ENCODE data around the gene P2RY12. TPM values are rescaled to one million over a fixed set of nuclear protein-coding genes. Genes with fewer than 3 reads are reported as not detected.
A peak's percentile ranks its signal among the peaks of the same experiment; 100 is the strongest.

P2RY12 gene
- total and polyA plus RNA-seq, 4 donors: 0.16 to 3.0 (median 1.2) TPM

DNA sequence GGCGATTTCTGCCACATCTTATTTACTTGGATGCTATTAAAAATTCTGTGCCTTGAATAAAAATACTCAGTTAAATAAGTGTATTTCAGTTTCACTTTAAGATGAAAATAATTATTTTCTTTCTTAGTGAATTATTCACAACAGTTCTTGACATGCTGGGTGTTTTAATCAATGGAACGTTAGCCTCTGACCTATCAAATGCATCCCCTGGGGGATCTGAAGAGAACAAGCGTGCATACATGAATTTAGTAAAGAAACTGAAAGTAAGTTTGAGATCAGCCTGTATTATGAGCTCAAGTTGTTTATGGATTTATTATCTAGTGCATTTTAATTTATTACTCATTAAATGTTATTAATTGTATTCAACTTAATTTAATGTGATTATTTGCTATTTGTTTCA is 597 bp downstream of the P2RY12 start:
- no peak overlapping the region for H3K27ac ChIP-seq (ENCODE audit: low read depth in 1 of 2, low read length in 1 of 2)

GRCh38 chr3:151383111-151383510 is 1.4 kb downstream of the P2RY12 start:
- Histone ChIP-seq H3K4me3 (no peak overlapping the region), H3K9ac (ENCODE audit: insufficient read depth in 1 of 2, low read length in 2 of 2) (no peak overlapping the region), H3K27me3 (ENCODE audit: control insufficient read depth in 3 of 3, insufficient read depth in 3 of 3, low read length in 2 of 3) (no peaks in the 10 kb centered on the region), H3K27ac (ENCODE audit: low read depth in 1 of 2, low read length in 1 of 2) (no peak overlapping the region), H3K9me3 (ENCODE audit: control insufficient read depth in 4 of 4, insufficient read depth in 3 of 4, low read length in 3 of 4) (no peaks in the 10 kb centered on the region), H3K36me3 (ENCODE audit: control insufficient read depth in 4 of 4, insufficient read depth in 4 of 4, low read length in 4 of 4) (no peaks in the 10 kb centered on the region), H3K4me1 (ENCODE audit: control insufficient read depth in 5 of 5, insufficient read depth in 5 of 5, low read length in 5 of 5) (peaks cover 0 to 3% (median 0%) of the 10 kb centered on the region in 5 donors)
- no peak for TF ChIP-seq CTCF (IDR thresholded peaks at IDR 0.05; ENCODE audit: control extremely low read depth, extremely low read depth)
- 53 to 92% methylated on average over 2 of the region's 2 CpGs for WGBS, 2 donors
- DNase-seq (no peak), ATAC-seq (ENCODE audit: insufficient read depth, low FRiP score) (no peak)

More for the DNA sequence above, 597 bp downstream of the P2RY12 start:
- H3K4me1 ChIP-seq (ENCODE audit: control insufficient read depth in 5 of 5, insufficient read depth in 5 of 5, low read length in 5 of 5): peaks cover 0 to 3% (median 0%) of the 10 kb centered on the region in 5 donors
- DNase-seq (peak in 2 of 3 donors; percentile 26 to 42), ATAC-seq (ENCODE audit: insufficient read depth, low FRiP score) (no peak)
- H3K9me3 ChIP-seq (ENCODE audit: control insufficient read depth in 4 of 4, insufficient read depth in 3 of 4, low read length in 3 of 4): no peaks in the 10 kb centered on the region
- TF ChIP-seq CTCF (IDR thresholded peaks at IDR 0.05; ENCODE audit: control extremely low read depth, extremely low read depth): no peak
- H3K4me3 ChIP-seq: no peak overlapping the region
- peak overlapping the region in 1 of 2 donors; percentile 44 for H3K9ac ChIP-seq (ENCODE audit: insufficient read depth in 1 of 2, low read length in 2 of 2)
- no peaks in the 10 kb centered on the region for H3K36me3 ChIP-seq (ENCODE audit: control insufficient read depth in 4 of 4, insufficient read depth in 4 of 4, low read length in 4 of 4)
- WGBS, 2 donors: 50 to 57% methylated on average over 3 of the region's 3 CpGs
- H3K27me3 ChIP-seq (ENCODE audit: control insufficient read depth in 3 of 3, insufficient read depth in 3 of 3, low read length in 2 of 3): no peaks in the 10 kb centered on the region

GRCh38 chr3:151382671-151383070 is 1.9 kb downstream of the P2RY12 start:
- ATAC-seq (ENCODE audit: insufficient read depth, low FRiP score) (no peak), DNase-seq (no peak)
- Histone ChIP-seq H3K27me3 (ENCODE audit: control insufficient read depth in 3 of 3, insufficient read depth in 3 of 3, low read length in 2 of 3) (no peaks in the 10 kb centered on the region), H3K9me3 (ENCODE audit: control insufficient read depth in 4 of 4, insufficient read depth in 3 of 4, low read length in 3 of 4) (no peaks in the 10 kb centered on the region), H3K9ac (ENCODE audit: insufficient read depth in 1 of 2, low read length in 2 of 2) (no peak overlapping the region), H3K4me3 (no peak overlapping the region), H3K4me1 (ENCODE audit: control insufficient read depth in 5 of 5, insufficient read depth in 5 of 5, low read length in 5 of 5) (peaks cover 0 to 3% (median 0%) of the 10 kb centered on the region in 5 donors), H3K27ac (ENCODE audit: low read depth in 1 of 2, low read length in 1 of 2) (no peak overlapping the region), H3K36me3 (ENCODE audit: control insufficient read depth in 4 of 4, insufficient read depth in 4 of 4, low read length in 4 of 4) (no peaks in the 10 kb centered on the region)
- TF ChIP-seq CTCF (IDR thresholded peaks at IDR 0.05; ENCODE audit: control extremely low read depth, extremely low read depth): no peak
- WGBS, 2 donors: 74 to 86% methylated on average over 5 of the region's 5 CpGs

Measured in lung (tissue), 12 donors.